ENCODE results near the gene SEL1L.

Gene SEL1L

GRCh38 chr14:81453166-81453766 is 80.4 kb downstream of the SEL1L start:
- Histone ChIP-seq H3K36me3 (no peaks in the 10 kb centered on the region), H3K4me3 (ENCODE audit: low read depth, low read length) (no peak overlapping the region), H3K9me3 (ENCODE audit: severe bottlenecking) (no peaks in the 10 kb centered on the region), H3K27me3 (ENCODE audit: insufficient read depth, low read depth, severe bottlenecking) (no peaks in the 10 kb centered on the region), H3K27ac (no peak overlapping the region)
- TF ChIP-seq, protein P1, sequence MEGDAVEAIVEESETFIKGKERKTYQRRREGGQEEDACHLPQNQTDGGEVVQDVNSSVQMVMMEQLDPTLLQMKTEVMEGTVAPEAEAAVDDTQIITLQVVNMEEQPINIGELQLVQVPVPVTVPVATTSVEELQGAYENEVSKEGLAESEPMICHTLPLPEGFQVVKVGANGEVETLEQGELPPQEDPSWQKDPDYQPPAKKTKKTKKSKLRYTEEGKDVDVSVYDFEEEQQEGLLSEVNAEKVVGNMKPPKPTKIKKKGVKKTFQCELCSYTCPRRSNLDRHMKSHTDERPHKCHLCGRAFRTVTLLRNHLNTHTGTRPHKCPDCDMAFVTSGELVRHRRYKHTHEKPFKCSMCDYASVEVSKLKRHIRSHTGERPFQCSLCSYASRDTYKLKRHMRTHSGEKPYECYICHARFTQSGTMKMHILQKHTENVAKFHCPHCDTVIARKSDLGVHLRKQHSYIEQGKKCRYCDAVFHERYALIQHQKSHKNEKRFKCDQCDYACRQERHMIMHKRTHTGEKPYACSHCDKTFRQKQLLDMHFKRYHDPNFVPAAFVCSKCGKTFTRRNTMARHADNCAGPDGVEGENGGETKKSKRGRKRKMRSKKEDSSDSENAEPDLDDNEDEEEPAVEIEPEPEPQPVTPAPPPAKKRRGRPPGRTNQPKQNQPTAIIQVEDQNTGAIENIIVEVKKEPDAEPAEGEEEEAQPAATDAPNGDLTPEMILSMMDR (IDR thresholded peaks at IDR 0.05; ENCODE audit: low read depth, low read length) = peak; percentile 66
- peak; percentile 63 for DNase-seq

DNA sequence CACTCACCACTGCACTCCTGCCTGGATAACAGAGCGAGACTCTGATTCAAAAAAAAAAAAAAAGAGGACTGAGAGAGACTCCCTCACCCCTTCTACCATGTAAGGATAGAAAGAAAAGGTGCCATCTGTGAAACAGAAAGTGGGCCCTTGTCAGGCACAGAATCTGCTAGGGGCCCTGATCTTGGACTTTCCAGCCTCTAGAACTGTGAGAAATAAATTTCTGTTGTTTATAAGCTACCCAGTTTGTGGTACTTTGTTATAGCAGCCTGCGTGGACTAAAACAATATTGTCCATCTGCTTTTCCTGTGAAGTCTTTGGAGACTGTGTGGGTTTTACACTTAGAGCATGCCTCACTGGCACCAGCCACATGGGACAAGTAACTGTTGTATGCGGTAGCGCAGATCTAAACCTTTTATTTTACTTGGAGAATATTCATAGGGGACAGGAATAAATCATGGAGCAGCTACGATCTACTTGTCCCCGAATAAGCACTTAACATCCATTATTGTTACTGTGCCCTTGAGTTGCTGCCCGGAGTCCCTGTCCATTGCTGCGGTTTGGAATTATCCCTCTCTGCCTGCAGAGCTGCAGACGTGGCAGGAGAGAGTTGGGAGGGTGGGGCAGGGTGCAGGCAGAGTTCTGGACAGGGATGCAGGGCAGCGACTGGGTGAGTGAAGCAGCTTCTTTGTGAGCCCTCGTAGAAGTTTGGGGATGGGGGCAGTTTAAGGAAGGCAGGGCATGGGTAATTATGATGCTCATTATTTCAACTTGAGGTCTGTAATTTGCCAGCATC is 81.1 kb downstream of the SEL1L start:
- Histone ChIP-seq H3K9me3 (ENCODE audit: severe bottlenecking) (no peaks in the 10 kb centered on the region), H3K36me3 (no peaks in the 10 kb centered on the region), H3K4me3 (ENCODE audit: low read depth, low read length) (no peak overlapping the region), H3K27ac (no peak overlapping the region), H3K27me3 (ENCODE audit: insufficient read depth, low read depth, severe bottlenecking) (no peaks in the 10 kb centered on the region)
- no peak for DNase-seq
- TF ChIP-seq, protein P1 (IDR thresholded peaks at IDR 0.05; ENCODE audit: low read depth, low read length) = no peak

GRCh38 chr14:81450976-81451375 is 82.7 kb downstream of the SEL1L start:
- Histone ChIP-seq H3K36me3 (no peaks in the 10 kb centered on the region), H3K4me3 (ENCODE audit: low read depth, low read length) (no peak overlapping the region), H3K27ac (no peak overlapping the region), H3K27me3 (ENCODE audit: insufficient read depth, low read depth, severe bottlenecking) (no peaks in the 10 kb centered on the region), H3K9me3 (ENCODE audit: severe bottlenecking) (no peaks in the 10 kb centered on the region)
- TF ChIP-seq, protein P1 (IDR thresholded peaks at IDR 0.05; ENCODE audit: low read depth, low read length) = no peak
- DNase-seq = no peak

- Histone ChIP-seq H3K36me3 (no peaks in the 10 kb centered on the region), H3K27ac (peak overlapping the region; percentile 53), H3K4me3 (ENCODE audit: low read depth, low read length) (peak overlapping the region; percentile 6; the same call in 1 of the 2 replicates), H3K9me3 (ENCODE audit: severe bottlenecking) (no peaks in the 10 kb centered on the region), H3K27me3 (ENCODE audit: insufficient read depth, low read depth, severe bottlenecking) (no peaks in the 10 kb centered on the region)
- TF ChIP-seq, protein P1 (IDR thresholded peaks at IDR 0.05; ENCODE audit: low read depth, low read length) = no peak
- peak; percentile 88 for DNase-seq
These were observed 83.5 kb downstream of the SEL1L start for GRCh38 chr14:81450100-81450531.

DNA sequence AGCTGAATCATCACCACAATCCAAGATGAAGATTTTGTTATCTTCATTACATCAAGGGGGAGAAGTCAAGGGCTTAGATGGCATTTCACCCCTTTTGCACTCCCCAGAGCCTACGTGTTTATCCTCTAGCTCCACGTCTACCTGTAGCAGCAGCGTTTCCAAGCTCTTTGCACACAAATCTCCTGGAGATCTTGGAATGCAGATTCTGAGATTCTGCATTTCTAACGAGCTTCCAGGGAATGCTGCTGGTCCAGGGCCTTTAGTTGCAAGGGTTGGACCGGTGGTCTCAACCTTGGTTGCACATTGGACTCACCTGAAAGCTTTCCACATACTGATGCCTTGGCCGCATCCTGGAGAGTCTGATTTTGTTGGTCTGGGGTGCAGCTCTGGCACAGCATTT is 84.1 kb downstream of the SEL1L start:
- TF ChIP-seq, protein P1 (IDR thresholded peaks at IDR 0.05; ENCODE audit: low read depth, low read length) = no peak
- no peak for DNase-seq
- H3K4me3 ChIP-seq (ENCODE audit: low read depth, low read length) = no peak overlapping the region
- H3K27ac ChIP-seq = peak overlapping the region; percentile 53
- H3K9me3 ChIP-seq (ENCODE audit: severe bottlenecking) = no peaks in the 10 kb centered on the region
- H3K27me3 ChIP-seq (ENCODE audit: insufficient read depth, low read depth, severe bottlenecking) = no peaks in the 10 kb centered on the region
- H3K36me3 ChIP-seq = no peaks in the 10 kb centered on the region

Measured in WERI-Rb-1 (cell line).